Common myeloid progenitor, CD34-positive (primary cell): Measurements from ENCODE around the gene AKR1B1.
A peak's percentile ranks its signal among the peaks of the same experiment; 100 is the strongest.

ENCODE experiments used
- CTCF ChIA-PET: fragments of 350-600 bp; sonication (Branson Sonifier 250); formaldehyde crosslinking; loops from one replicate; lab custom pipeline; 2021; ENCODE audit warnings: antibody characterized with exemption; lab: Charles Lee
- POLR2A ChIA-PET: fragments of 350-600 bp; sonication (Branson Sonifier 250); formaldehyde crosslinking; loops from one replicate; lab custom pipeline; 2021; ENCODE audit warnings: antibody characterized with exemption; lab: Charles Lee
- DNase-seq, 3 donors: peaks; one replicate each; pipeline versions ENCODE4 v3.0.0 to v3.0.0-alpha.2; 2013
- H3K27ac ChIP-seq, 2 experiments: 1 replicate in 1 of 2; 2 replicates in 1 of 2; pipeline ENCODE4 v1.7.0; 2013; ENCODE audit warnings: inconsistent platforms in 2 of 2, low read length in 2 of 2, mild to moderate bottlenecking in 2 of 2, low read depth in 1 of 2, moderate library complexity in 1 of 2; ENCODE audit not compliant: severe bottlenecking in 2 of 2, insufficient read depth in 1 of 2, poor library complexity in 1 of 2
- H3K27me3 ChIP-seq, 5 experiments: replicated peaks in 2 of 5; 1 replicate in 3 of 5; 2 replicates in 2 of 5; pipeline versions ENCODE4 v1.6.1 to v1.7.0; 2013; ENCODE audit warnings: low read length in 4 of 5, mild to moderate bottlenecking in 2 of 5, moderate library complexity in 2 of 5, inconsistent platforms in 1 of 5; ENCODE audit not compliant: insufficient read depth in 5 of 5, control insufficient read depth in 4 of 5
- H3K36me3 ChIP-seq, 4 experiments: 1 replicate in 2 of 4; 2 replicates in 2 of 4; pipeline versions ENCODE4 v1.6.1 to v1.7.0; 2013; ENCODE audit warnings: low read length in 3 of 4, control low read depth in 1 of 4, mild to moderate bottlenecking in 1 of 4; ENCODE audit not compliant: control insufficient read depth in 4 of 4, insufficient read depth in 4 of 4
- H3K4me1 ChIP-seq, 4 experiments: 1 replicate in 3 of 4; 2 replicates in 1 of 4; pipeline versions ENCODE4 v1.6.1 to v1.7.1; 2013; ENCODE audit warnings: low read length in 3 of 4, mild to moderate bottlenecking in 3 of 4, control low read depth in 1 of 4, inconsistent platforms in 1 of 4, moderate library complexity in 1 of 4; ENCODE audit not compliant: control insufficient read depth in 4 of 4, insufficient read depth in 4 of 4; ENCODE audit errors: control extremely low read depth in 1 of 4
- H3K4me3 ChIP-seq, 7 experiments: 1 replicate in 4 of 7; 2 replicates in 3 of 7; pipeline versions ENCODE4 v1.5.1 to v1.7.0; 2013; ENCODE audit warnings: mild to moderate bottlenecking in 7 of 7, low read length in 6 of 7, moderate library complexity in 6 of 7, inconsistent platforms in 2 of 7, low read depth in 2 of 7, control low read depth in 1 of 7; ENCODE audit not compliant: insufficient read depth in 4 of 7, control insufficient read depth in 1 of 7; ENCODE audit errors: extremely low read depth in 1 of 7
- H3K9me3 ChIP-seq, 5 experiments: 1 replicate in 4 of 5; 2 replicates in 1 of 5; pipeline versions ENCODE4 v1.6.1 to v1.7.1; 2013; ENCODE audit warnings: low read length in 4 of 5, mild to moderate bottlenecking in 2 of 5, inconsistent platforms in 1 of 5, low read depth in 1 of 5, moderate library complexity in 1 of 5; ENCODE audit not compliant: control insufficient read depth in 4 of 5, insufficient read depth in 2 of 5; ENCODE audit errors: control extremely low read depth in 1 of 5
- WGBS: methylation state at CpG from one replicate; pipeline ENCODE4 v1.1.5; 2013; ENCODE audit not compliant: insufficient coverage; 5-methylcytosine and 5-hydroxymethylcytosine counted together

AKR1B1 gene

GRCh38 chr7:134429481-134429880, 29.4 kb downstream of the AKR1B1 start:
- Histone ChIP-seq H3K27me3 (no peaks in the 10 kb centered on the region), H3K36me3 (no peaks in the 10 kb centered on the region), H3K9me3 (no peaks in the 10 kb centered on the region), H3K4me1 (peaks cover 0 to 12% (median 9%) of the 10 kb centered on the region in 4 experiments), H3K4me3 (no peak overlapping the region), H3K27ac (no peak overlapping the region)
- DNase-seq = no peak
- WGBS = 100% methylated on average over 2 of the region's 6 CpGs
- POLR2A ChIA-PET = no interaction called here
- CTCF ChIA-PET = interaction anchor here (0.5 to 3.2 kb wide), 8 partner anchors 22 to 178 kb away, joined by 3 to 24 read pairs (median 6); partner anchors contain the start of genes AKR1B15 and SLC35B4

DNA sequence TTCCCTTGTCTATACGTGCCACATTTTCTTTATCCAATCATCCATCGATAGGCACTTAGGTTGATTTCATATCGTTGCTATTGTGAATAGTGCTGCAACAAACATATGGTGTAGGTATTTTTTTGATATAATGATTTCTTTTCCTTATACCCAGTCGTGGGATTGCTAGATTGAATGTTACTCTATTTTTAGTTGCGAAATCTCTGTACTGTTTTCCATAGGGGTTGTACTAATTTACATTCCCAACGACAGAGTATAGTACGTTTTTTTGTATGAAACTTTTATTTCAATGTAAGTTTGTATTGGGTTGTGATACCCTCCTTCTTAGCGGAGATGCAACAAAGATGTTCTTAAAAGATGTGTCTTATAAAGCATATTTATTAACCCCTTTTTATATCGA, 30.0 kb downstream of the AKR1B1 start:
- H3K4me1 ChIP-seq = peaks cover 0 to 12% (median 9%) of the 10 kb centered on the region in 4 experiments
- H3K36me3 ChIP-seq = no peaks in the 10 kb centered on the region
- no peak overlapping the region for H3K27ac ChIP-seq
- DNase-seq = no peak
- POLR2A ChIA-PET = no interaction called here
- no peaks in the 10 kb centered on the region for H3K9me3 ChIP-seq
- CTCF ChIA-PET = interaction anchor here (2.9 to 3.2 kb wide), 2 partner anchors 84 to 119 kb away, joined by 12 to 24 read pairs; partner anchors contain the start of gene AKR1B15
- WGBS = no CpG with 5 or more reads among the region's 9 CpGs
- no peak overlapping the region for H3K4me3 ChIP-seq
- no peaks in the 10 kb centered on the region for H3K27me3 ChIP-seq

- no peak for DNase-seq
- Histone ChIP-seq H3K36me3 (no peaks in the 10 kb centered on the region), H3K9me3 (no peaks in the 10 kb centered on the region), H3K27me3 (no peaks in the 10 kb centered on the region), H3K4me1 (peaks cover 0 to 9% (median 7%) of the 10 kb centered on the region in 4 experiments), H3K27ac (no peak overlapping the region), H3K4me3 (no peak overlapping the region)
- POLR2A ChIA-PET = no interaction called here
- WGBS = no CpG with 5 or more reads among the region's 2 CpGs
- CTCF ChIA-PET = interaction anchor here (1.2 to 1.4 kb wide), 2 partner anchors 86 to 178 kb away, joined by 3 to 4 read pairs; no protein-coding TSS in a partner anchor
Measured at GRCh38 chr7:134427896-134428295, 31.0 kb downstream of the AKR1B1 start.

DNA sequence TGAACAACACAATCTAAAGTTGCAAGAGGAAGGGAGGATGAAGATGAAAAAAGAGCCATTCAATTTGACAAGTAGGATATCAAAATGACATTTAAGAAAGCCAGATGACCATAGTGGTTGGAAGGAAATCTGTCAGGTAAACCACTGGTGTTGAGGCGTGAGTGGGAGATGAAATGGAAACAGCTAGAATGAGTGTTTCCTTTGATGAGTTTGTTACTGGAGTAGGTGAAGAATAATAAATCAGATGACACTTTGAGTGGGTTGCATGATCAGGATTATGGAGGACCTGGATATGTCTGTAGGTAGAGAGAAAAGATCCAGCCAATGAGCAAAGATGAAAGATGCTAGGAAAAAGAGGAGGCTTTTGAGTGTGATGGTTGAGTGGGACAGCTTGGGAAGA, 33.1 kb downstream of the AKR1B1 start:
- H3K27ac ChIP-seq = no peak overlapping the region
- ChIA-PET POLR2A (interaction anchor here (0.6 kb wide), 1 partner anchor 697 kb away, joined by 4 read pairs; no protein-coding TSS in a partner anchor), CTCF (no interaction called here)
- H3K4me1 ChIP-seq = no peaks in the 10 kb centered on the region
- H3K36me3 ChIP-seq = no peaks in the 10 kb centered on the region
- no peak for DNase-seq
- H3K4me3 ChIP-seq = no peak overlapping the region
- H3K27me3 ChIP-seq = no peaks in the 10 kb centered on the region
- no peaks in the 10 kb centered on the region for H3K9me3 ChIP-seq
- 84% methylated on average over 1 of the region's 1 CpG for WGBS

DNA sequence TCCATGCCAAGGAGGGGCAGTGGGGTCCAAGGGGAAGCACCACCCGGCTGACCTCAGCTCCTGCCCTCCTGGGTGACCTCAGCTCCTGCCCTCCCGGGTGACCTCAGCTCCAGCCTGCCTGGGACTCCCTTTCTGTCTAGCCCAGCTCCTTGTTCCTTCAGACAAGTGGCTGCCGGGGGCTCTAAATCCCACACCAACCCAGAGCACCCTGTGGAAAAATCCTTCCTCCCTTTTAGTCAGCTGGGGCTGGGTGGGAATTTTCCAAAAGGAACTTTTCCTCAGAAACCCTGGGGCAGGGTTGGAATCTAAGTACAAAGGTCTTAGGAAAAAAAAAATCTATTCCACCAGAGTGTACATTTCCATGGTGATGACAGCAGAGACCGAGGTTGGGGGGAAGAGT, 36.3 kb downstream of the AKR1B1 start:
- H3K4me1 ChIP-seq = no peaks in the 10 kb centered on the region
- no peaks in the 10 kb centered on the region for H3K36me3 ChIP-seq
- H3K4me3 ChIP-seq = no peak overlapping the region
- ChIA-PET CTCF (no interaction called here), POLR2A (no interaction called here)
- no peak overlapping the region for H3K27ac ChIP-seq
- no peak for DNase-seq
- WGBS = 83% methylated on average over 3 of the region's 4 CpGs
- peaks cover 0 to 2% (median 0%) of the 10 kb centered on the region in 5 experiments for H3K27me3 ChIP-seq
- H3K9me3 ChIP-seq = no peaks in the 10 kb centered on the region

- no peak overlapping the region for H3K4me3 ChIP-seq
- POLR2A ChIA-PET = no interaction called here
- WGBS = no CpG with 5 or more reads among the region's 3 CpGs
- no peaks in the 10 kb centered on the region for H3K36me3 ChIP-seq
- H3K27me3 ChIP-seq = peaks cover 0 to 2% (median 0%) of the 10 kb centered on the region in 5 experiments
- no peak overlapping the region for H3K27ac ChIP-seq
- CTCF ChIA-PET = no interaction called here
- no peak for DNase-seq
- H3K4me1 ChIP-seq = no peaks in the 10 kb centered on the region
- no peaks in the 10 kb centered on the region for H3K9me3 ChIP-seq
Measured at GRCh38 chr7:134422008-134422407, 36.9 kb downstream of the AKR1B1 start.

- CTCF ChIA-PET = interaction anchor here (1.0 kb wide), 1 partner anchor 12 kb away, joined by 3 read pairs; no protein-coding TSS in a partner anchor
- Histone ChIP-seq H3K4me1 (no peaks in the 10 kb centered on the region), H3K9me3 (no peaks in the 10 kb centered on the region), H3K4me3 (no peak overlapping the region), H3K36me3 (no peaks in the 10 kb centered on the region), H3K27me3 (peaks cover 0 to 2% (median 0%) of the 10 kb centered on the region in 5 experiments), H3K27ac (no peak overlapping the region)
- peak in 2 of 3 donors; percentile 8 to 17 for DNase-seq
- WGBS = 87% methylated on average over 5 of the region's 8 CpGs
- POLR2A ChIA-PET = no interaction called here
Measured at GRCh38 chr7:134420424-134421125, 38.3 kb downstream of the AKR1B1 start.
